ENCODE results near the gene TRH. TPM values are rescaled to one million over a fixed set of nuclear protein-coding genes. Genes with fewer than 3 reads are reported as not detected.
A peak's percentile ranks its signal among the peaks of the same experiment; 100 is the strongest.

The TRH gene
- total RNA-seq, 2 donors from 2014 or later, result 0.22 to 0.29 TPM

- no peak for TF ChIP-seq CTCF (conservative IDR thresholded peaks at IDR 0.05)
- WGBS, 2 experiments (ENCODE audit: insufficient coverage in 1 of 2, insufficient read length in 1 of 2), result 21 to 22% methylated on average over 3 to 8 of the region's 8 CpGs
- Histone ChIP-seq H3K27ac (ENCODE audit: low read depth, low read length) (no peak overlapping the region), H3K4me3 (ENCODE audit: low read length) (no peak overlapping the region), H3K27me3 (ENCODE audit: control insufficient read depth, insufficient read depth, low read length, poor library complexity, severe bottlenecking) (peaks cover 97% of the 10 kb centered on the region), H3K4me1 (ENCODE audit: control insufficient read depth, insufficient read depth, low read length) (no peaks in the 10 kb centered on the region), H3K9me3 (ENCODE audit: control insufficient read depth, low read length) (no peaks in the 10 kb centered on the region), H3K9ac (ENCODE audit: extremely low read depth, low read length, poor library complexity, severe bottlenecking) (no peak overlapping the region), H3K36me3 (ENCODE audit: control insufficient read depth, insufficient read depth, low read length) (no peaks in the 10 kb centered on the region)
- H3K9me3 Mint-ChIP-seq, result no peaks in the 10 kb centered on the region
- peak; percentile 81 for DNase-seq
- H3K36me3 Mint-ChIP-seq (ENCODE audit: low read depth), result peaks cover 2% of the 10 kb centered on the region
- no peak overlapping the region for H3K4me3 Mint-ChIP-seq
- H3K27ac Mint-ChIP-seq, result no peak overlapping the region
- peaks cover 99% of the 10 kb centered on the region for H3K27me3 Mint-ChIP-seq (ENCODE audit: insufficient read depth)
- H3K4me1 Mint-ChIP-seq, result peaks cover 12% of the 10 kb centered on the region
Observed at GRCh38 chr3:129971351-129972052, 3.0 kb upstream of the TRH start.

GRCh38 chr3:129972301-129972700 is 2.2 kb upstream of the TRH start:
- TF ChIP-seq CTCF (conservative IDR thresholded peaks at IDR 0.05), result no peak
- no peak for DNase-seq
- peaks cover 97% of the 10 kb centered on the region for H3K27me3 ChIP-seq (ENCODE audit: control insufficient read depth, insufficient read depth, low read length, poor library complexity, severe bottlenecking)
- Mint-ChIP-seq H3K27me3 (ENCODE audit: insufficient read depth) (peaks cover 99% of the 10 kb centered on the region), H3K9me3 (no peaks in the 10 kb centered on the region), H3K4me3 (no peak overlapping the region), H3K27ac (no peak overlapping the region), H3K36me3 (ENCODE audit: low read depth) (peaks cover 2% of the 10 kb centered on the region), H3K4me1 (peaks cover 12% of the 10 kb centered on the region)
- WGBS, 2 experiments (ENCODE audit: insufficient coverage in 1 of 2, insufficient read length in 1 of 2), result 92% methylated on average over 2 of the region's 2 CpGs; no CpG with 5 or more reads in 1 of the 2 experiments
- H3K27ac ChIP-seq (ENCODE audit: low read depth, low read length), result no peak overlapping the region
- H3K36me3 ChIP-seq (ENCODE audit: control insufficient read depth, insufficient read depth, low read length), result no peaks in the 10 kb centered on the region
- no peaks in the 10 kb centered on the region for H3K4me1 ChIP-seq (ENCODE audit: control insufficient read depth, insufficient read depth, low read length)
- H3K9ac ChIP-seq (ENCODE audit: extremely low read depth, low read length, poor library complexity, severe bottlenecking), result no peak overlapping the region
- H3K4me3 ChIP-seq (ENCODE audit: low read length), result no peak overlapping the region
- H3K9me3 ChIP-seq (ENCODE audit: control insufficient read depth, low read length), result no peaks in the 10 kb centered on the region

GRCh38 chr3:129973853-129974563 is 512 bp upstream of the TRH start:
- Histone ChIP-seq H3K9ac (ENCODE audit: extremely low read depth, low read length, poor library complexity, severe bottlenecking) (no peak overlapping the region), H3K4me3 (ENCODE audit: low read length) (peak overlapping the region; percentile 69), H3K36me3 (ENCODE audit: control insufficient read depth, insufficient read depth, low read length) (no peaks in the 10 kb centered on the region), H3K9me3 (ENCODE audit: control insufficient read depth, low read length) (no peaks in the 10 kb centered on the region), H3K27me3 (ENCODE audit: control insufficient read depth, insufficient read depth, low read length, poor library complexity, severe bottlenecking) (peaks cover 97% of the 10 kb centered on the region), H3K27ac (ENCODE audit: low read depth, low read length) (no peak overlapping the region), H3K4me1 (ENCODE audit: control insufficient read depth, insufficient read depth, low read length) (no peaks in the 10 kb centered on the region)
- Mint-ChIP-seq H3K4me1 (peaks cover 12% of the 10 kb centered on the region), H3K36me3 (ENCODE audit: low read depth) (peaks cover 2% of the 10 kb centered on the region), H3K9me3 (no peaks in the 10 kb centered on the region), H3K4me3 (peak overlapping the region; percentile 47), H3K27me3 (ENCODE audit: insufficient read depth) (peaks cover 99% of the 10 kb centered on the region), H3K27ac (no peak overlapping the region)
- no peak for TF ChIP-seq CTCF (conservative IDR thresholded peaks at IDR 0.05)
- DNase-seq, result no peak
- WGBS, 2 experiments (ENCODE audit: insufficient coverage in 1 of 2, insufficient read length in 1 of 2), result 8 to 19% methylated on average over 29 to 39 of the region's 39 CpGs
